Measurements from ENCODE around the gene ADARB1. TPM values are rescaled to one million over a fixed set of nuclear protein-coding genes. Genes with fewer than 3 reads are reported as not detected.

Gene ADARB1
- total and polyA plus RNA-seq, 2 of the 4 experiments (the other 2 are of a cell fraction) = 39.8 to 47.3 TPM

- peak overlapping the region; percentile 93 for H2BK20ac ChIP-seq (ENCODE audit: low read depth, low read length)
- no peaks in the 10 kb centered on the region for H3K9me3 ChIP-seq (ENCODE audit: control insufficient read depth, insufficient read depth, low read length)
- CTCF ChIA-PET = interaction anchor here (0.6 to 0.9 kb wide), 2 partner anchors 28 to 341 kb away, joined by 3 read pairs; no protein-coding TSS in a partner anchor
- H3K79me1 ChIP-seq (ENCODE audit: low read depth in 1 of 2, low read length in 2 of 2) = peaks cover 44 to 76% of the 10 kb centered on the region in 2 experiments
- POLR2A ChIA-PET (ENCODE audit: unreplicated experiment) = no interaction called here
- H3K9ac ChIP-seq (ENCODE audit: low read depth, low read length) = no peak overlapping the region
- H3K4ac ChIP-seq (ENCODE audit: low read depth, low read length) = peak overlapping the region; percentile 67
- in situ Hi-C loops (cut with MboI; ENCODE audit: low sequenced_read_pairs) (no loop called here), dilution Hi-C loops (cut with HindIII; ENCODE audit: low sequenced_read_pairs, unreplicated experiment) (no loop called here), intact Hi-C loops (cut with micrococcal nuclease) (no loop called here)
- H3K4me3 ChIP-seq (ENCODE audit: insufficient read depth, low read depth, low read length) = no peak overlapping the region
- H3K27me3 ChIP-seq (ENCODE audit: control insufficient read depth, insufficient read depth, low read length) = no peaks in the 10 kb centered on the region
- ATAC-seq (ENCODE audit: low read depth) (no peak), DNase-seq (no peak)
- peaks cover 27% of the 10 kb centered on the region for H3K36me3 ChIP-seq (ENCODE audit: control insufficient read depth, insufficient read depth, low read length)
- no peak overlapping the region for H3K4me2 ChIP-seq (ENCODE audit: low read depth, low read length)
- peaks cover 31% of the 10 kb centered on the region for H3K4me1 ChIP-seq (ENCODE audit: control insufficient read depth, insufficient read depth, low read length)
- WGBS, 2 experiments (ENCODE audit: extremely low coverage in 2 of 2, insufficient read length in 1 of 2) = no CpG with 5 or more reads among the region's 7 CpGs
- H2BK15ac ChIP-seq (ENCODE audit: low read depth, low read length) = no peak overlapping the region; the same call in 2 of the 3 replicates
- H2AK5ac ChIP-seq (ENCODE audit: low read depth, low read length) = peak overlapping the region; percentile 40; the same call in 1 of the 2 replicates
- H3K23ac ChIP-seq (ENCODE audit: low read depth, low read length) = 0 out of 2 replicates have a peak overlapping the region, but pooled peaks have one; percentile 49
- peak; percentile 63 for TF ChIP-seq MAFK (IDR thresholded peaks at IDR 0.05; ENCODE audit: low read depth, low read length)
- TF ChIP-seq CHD1 (IDR thresholded peaks at IDR 0.05; ENCODE audit: low read depth, low read length) = no peak
- H3K9me1 ChIP-seq (ENCODE audit: insufficient read depth, low read length) = peaks cover 37% of the 10 kb centered on the region
- H4K20me1 ChIP-seq (ENCODE audit: insufficient read depth, low read length) = peaks cover 48% of the 10 kb centered on the region
- peak overlapping the region; percentile 81 for H2BK120ac ChIP-seq (ENCODE audit: low read depth, low read length)
- H2BK5ac ChIP-seq (ENCODE audit: low read depth, low read length, poor library complexity, severe bottlenecking) = peak overlapping the region; percentile 41
- no peak overlapping the region for H2AK9ac ChIP-seq (replicated peaks; ENCODE audit: low read depth, low read length, poor library complexity)
- BruUV-seq (replicated peaks) = no TSS peak
- peak overlapping the region; percentile 62; the same call in 1 of the 2 replicates for H3K27ac ChIP-seq (ENCODE audit: insufficient read depth, low read length)
- peak overlapping the region; percentile 84 for H3K14ac ChIP-seq (replicated peaks; ENCODE audit: low read depth, low read length)
- H4K8ac ChIP-seq (ENCODE audit: low read depth in 2 of 2, low read length in 2 of 2) = peak overlapping the region in 1 of 2 experiments; percentile 9; a peak in 1 of 4 replicates
- H2AFZ ChIP-seq (replicated peaks; ENCODE audit: low read length, poor library complexity) = no peak overlapping the region
- H3K56ac ChIP-seq (ENCODE audit: extremely low read depth, insufficient read depth, low read length) = no peak overlapping the region; the same call in 1 of the 2 replicates
- peak overlapping the region; percentile 33; the same call in 1 of the 2 replicates for H3K18ac ChIP-seq (ENCODE audit: low read depth, low read length)
- no peak overlapping the region; the same call in 1 of the 2 replicates for H4K91ac ChIP-seq (ENCODE audit: insufficient read depth, low read depth, low read length)
- H4K5ac ChIP-seq (ENCODE audit: low read depth, low read length) = no peak overlapping the region; the same call in 1 of the 2 replicates
Measured at GRCh38 chr21:45168522-45168921, 94.1 kb downstream of the ADARB1 start.

All from IMR-90 (cell line).